ENCODE measurements around the gene HDGFL2.
A peak's percentile ranks its signal among the peaks of the same experiment; 100 is the strongest.

HDGFL2 gene

DNA sequence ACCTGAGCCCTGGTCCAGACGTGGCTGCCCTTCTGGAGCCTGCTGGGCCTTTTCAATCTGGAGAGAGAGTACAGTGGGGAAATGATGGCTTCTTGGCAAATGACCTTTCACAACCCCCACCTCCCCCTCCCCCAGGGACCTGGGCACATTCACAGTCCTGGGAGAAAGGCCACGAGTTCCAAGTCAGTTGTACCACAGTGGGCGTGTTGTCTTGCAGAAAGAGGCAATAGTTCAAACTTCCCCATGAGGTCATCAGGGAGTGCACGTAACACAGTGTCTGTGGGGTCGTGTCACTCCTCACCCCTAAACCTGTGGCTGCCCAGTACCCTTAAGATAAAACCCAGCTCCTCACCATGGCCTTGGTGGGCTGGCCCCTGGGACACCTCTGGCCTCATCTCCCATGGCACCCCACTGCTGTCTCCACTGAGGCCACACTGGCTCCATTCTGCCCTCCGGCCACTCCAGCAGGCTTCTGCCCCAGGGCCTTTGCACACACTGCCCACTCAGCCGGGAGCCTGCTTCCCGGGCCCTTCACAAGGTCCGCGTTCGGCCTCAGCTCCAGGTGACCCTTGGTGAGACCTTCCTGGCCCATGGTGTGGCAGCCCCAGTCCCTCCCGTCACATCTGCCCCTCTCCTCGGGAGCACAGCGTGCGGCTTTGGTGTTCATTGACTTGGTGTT, 32.9 kb downstream of the HDGFL2 start:
- ATAC-seq (ENCODE audit: insufficient read depth, low read depth) (no peak), DNase-seq (no peak)
- no peak overlapping the region for H3K4me3 ChIP-seq (ENCODE audit: low read depth in 1 of 2, low read length in 2 of 2)
- H3K79me2 ChIP-seq (ENCODE audit: insufficient read depth, low read length): no peaks in the 10 kb centered on the region
- no peak overlapping the region for H3K9ac ChIP-seq (ENCODE audit: low read depth, low read length)
- no peak overlapping the region for H3K27ac ChIP-seq (ENCODE audit: low read length)
- H3K4me1 ChIP-seq (ENCODE audit: insufficient read depth, low read length): no peaks in the 10 kb centered on the region
- no peaks in the 10 kb centered on the region for H3K9me3 ChIP-seq (ENCODE audit: insufficient read depth, low read length, severe bottlenecking)
- peaks cover 56% of the 10 kb centered on the region for H3K36me3 ChIP-seq (ENCODE audit: insufficient read depth, low read length)
- no peak overlapping the region for H2AFZ ChIP-seq (ENCODE audit: low read depth, low read length)
- H4K20me1 ChIP-seq (ENCODE audit: insufficient read depth, low read length): 0 out of 2 replicates have a peak, but pooled peaks cover 4% of the 10 kb centered on the region
- no peak overlapping the region for H3K4me2 ChIP-seq (ENCODE audit: insufficient read depth, low read length)
- TF ChIP-seq, protein P1, sequence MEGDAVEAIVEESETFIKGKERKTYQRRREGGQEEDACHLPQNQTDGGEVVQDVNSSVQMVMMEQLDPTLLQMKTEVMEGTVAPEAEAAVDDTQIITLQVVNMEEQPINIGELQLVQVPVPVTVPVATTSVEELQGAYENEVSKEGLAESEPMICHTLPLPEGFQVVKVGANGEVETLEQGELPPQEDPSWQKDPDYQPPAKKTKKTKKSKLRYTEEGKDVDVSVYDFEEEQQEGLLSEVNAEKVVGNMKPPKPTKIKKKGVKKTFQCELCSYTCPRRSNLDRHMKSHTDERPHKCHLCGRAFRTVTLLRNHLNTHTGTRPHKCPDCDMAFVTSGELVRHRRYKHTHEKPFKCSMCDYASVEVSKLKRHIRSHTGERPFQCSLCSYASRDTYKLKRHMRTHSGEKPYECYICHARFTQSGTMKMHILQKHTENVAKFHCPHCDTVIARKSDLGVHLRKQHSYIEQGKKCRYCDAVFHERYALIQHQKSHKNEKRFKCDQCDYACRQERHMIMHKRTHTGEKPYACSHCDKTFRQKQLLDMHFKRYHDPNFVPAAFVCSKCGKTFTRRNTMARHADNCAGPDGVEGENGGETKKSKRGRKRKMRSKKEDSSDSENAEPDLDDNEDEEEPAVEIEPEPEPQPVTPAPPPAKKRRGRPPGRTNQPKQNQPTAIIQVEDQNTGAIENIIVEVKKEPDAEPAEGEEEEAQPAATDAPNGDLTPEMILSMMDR (IDR thresholded peaks at IDR 0.05; ENCODE audit: borderline replicate concordance, extremely low read depth, low read length, poor library complexity, severe bottlenecking): no peak
- TF ChIP-seq EZH2 (IDR thresholded peaks at IDR 0.05; ENCODE audit: borderline replicate concordance, low read depth, low read length, severe bottlenecking): no peak
- no peaks in the 10 kb centered on the region for H3K27me3 ChIP-seq (ENCODE audit: insufficient read depth, low read length, poor library complexity)

DNA sequence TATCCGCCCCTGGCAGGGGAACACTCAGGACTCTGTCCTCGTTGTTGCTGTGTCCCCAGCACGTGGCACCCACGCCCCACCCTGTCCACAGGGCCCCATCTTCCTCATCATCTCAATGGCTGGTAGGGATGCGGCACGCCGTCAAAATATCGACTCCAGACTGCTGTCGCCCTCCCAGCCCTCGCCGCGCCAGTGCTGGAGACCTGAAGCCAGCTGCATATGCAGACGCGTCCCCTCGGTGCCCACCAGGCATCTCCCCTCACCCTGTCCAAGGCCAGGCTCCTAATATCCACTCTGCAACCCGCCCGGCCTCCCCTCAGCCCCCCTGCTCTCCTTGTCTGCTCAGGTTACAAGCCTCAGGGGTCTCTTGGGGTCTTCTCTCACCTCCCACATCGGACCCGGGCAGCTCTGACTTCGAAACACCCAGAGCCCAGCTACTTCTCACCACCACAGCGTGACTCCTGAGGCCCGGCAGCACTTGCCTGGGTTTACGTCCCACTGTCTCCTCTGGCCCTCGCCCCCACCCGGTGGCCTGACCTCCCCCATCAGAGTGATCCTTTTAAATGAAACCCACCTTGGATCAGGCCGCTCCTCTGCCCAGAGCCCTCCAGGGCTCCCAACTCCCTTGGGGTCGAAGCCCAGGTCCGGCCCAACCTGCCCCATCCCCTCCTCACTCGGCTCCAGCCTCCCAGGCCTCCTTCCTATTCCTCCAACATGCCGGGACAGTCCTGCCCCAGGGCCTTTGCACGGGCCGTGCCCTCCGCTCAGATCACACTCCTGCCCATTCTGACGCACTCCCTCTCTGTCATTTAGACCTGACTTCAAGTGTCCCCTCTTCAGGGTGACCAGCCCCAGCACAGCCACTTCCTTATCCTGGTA, 33.7 kb downstream of the HDGFL2 start:
- Histone ChIP-seq H3K79me2 (ENCODE audit: insufficient read depth, low read length) (no peaks in the 10 kb centered on the region), H3K4me3 (ENCODE audit: low read depth in 1 of 2, low read length in 2 of 2) (no peak overlapping the region), H3K4me1 (ENCODE audit: insufficient read depth, low read length) (no peaks in the 10 kb centered on the region), H3K9me3 (ENCODE audit: insufficient read depth, low read length, severe bottlenecking) (no peaks in the 10 kb centered on the region), H3K9ac (ENCODE audit: low read depth, low read length) (no peak overlapping the region), H3K27ac (ENCODE audit: low read length) (no peak overlapping the region), H3K4me2 (ENCODE audit: insufficient read depth, low read length) (no peak overlapping the region), H3K36me3 (ENCODE audit: insufficient read depth, low read length) (peaks cover 52% of the 10 kb centered on the region), H3K27me3 (ENCODE audit: insufficient read depth, low read length, poor library complexity) (no peaks in the 10 kb centered on the region), H2AFZ (ENCODE audit: low read depth, low read length) (no peak overlapping the region), H4K20me1 (ENCODE audit: insufficient read depth, low read length) (0 out of 2 replicates have a peak, but pooled peaks cover 4% of the 10 kb centered on the region)
- no peak for ATAC-seq (ENCODE audit: insufficient read depth, low read depth)
- no peak for TF ChIP-seq EZH2 (IDR thresholded peaks at IDR 0.05; ENCODE audit: borderline replicate concordance, low read depth, low read length, severe bottlenecking)
- TF ChIP-seq, protein P1 (IDR thresholded peaks at IDR 0.05; ENCODE audit: borderline replicate concordance, extremely low read depth, low read length, poor library complexity, severe bottlenecking): no peak
- no peak for DNase-seq

DNA sequence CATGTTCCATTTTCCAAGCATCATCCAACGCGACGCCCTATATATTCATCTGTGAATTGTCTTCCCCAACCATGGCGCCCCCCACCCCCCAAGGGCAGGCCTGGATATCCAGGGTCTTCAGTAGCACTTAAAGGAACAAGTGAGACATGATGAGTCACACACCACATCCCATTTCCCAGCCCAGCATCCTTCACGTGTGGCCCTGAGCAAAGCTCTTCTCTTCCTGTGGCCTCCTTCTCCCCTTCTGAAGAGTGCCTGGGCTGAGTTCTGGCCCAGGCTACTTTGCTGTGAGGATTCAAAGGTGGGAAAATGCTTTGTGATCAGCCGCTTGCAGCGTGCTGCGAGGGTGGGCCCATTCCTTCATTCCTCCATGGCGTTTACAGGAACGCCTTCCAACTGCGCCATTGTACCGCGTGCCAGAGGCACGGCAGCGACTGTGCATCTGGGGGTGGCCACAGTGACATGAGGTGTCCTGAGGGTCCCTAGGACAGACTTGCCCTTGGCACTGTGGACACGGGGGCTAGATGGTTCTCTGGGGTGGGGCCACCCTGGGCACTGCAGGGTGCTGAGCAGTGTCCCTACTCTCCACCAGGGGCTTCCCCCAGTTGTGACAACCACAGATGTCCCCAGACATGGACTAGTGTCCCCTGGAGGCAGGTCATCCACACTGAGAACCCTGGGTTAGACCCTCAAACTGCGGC, 34.5 kb downstream of the HDGFL2 start:
- Histone ChIP-seq H3K9me3 (ENCODE audit: insufficient read depth, low read length, severe bottlenecking) (no peaks in the 10 kb centered on the region), H3K4me3 (ENCODE audit: low read depth in 1 of 2, low read length in 2 of 2) (no peak overlapping the region), H3K79me2 (ENCODE audit: insufficient read depth, low read length) (no peaks in the 10 kb centered on the region), H3K27ac (ENCODE audit: low read length) (no peak overlapping the region), H3K27me3 (ENCODE audit: insufficient read depth, low read length, poor library complexity) (no peaks in the 10 kb centered on the region), H3K9ac (ENCODE audit: low read depth, low read length) (no peak overlapping the region), H3K4me2 (ENCODE audit: insufficient read depth, low read length) (no peak overlapping the region), H3K4me1 (ENCODE audit: insufficient read depth, low read length) (no peaks in the 10 kb centered on the region), H2AFZ (ENCODE audit: low read depth, low read length) (no peak overlapping the region), H3K36me3 (ENCODE audit: insufficient read depth, low read length) (peaks cover 44% of the 10 kb centered on the region), H4K20me1 (ENCODE audit: insufficient read depth, low read length) (0 out of 2 replicates have a peak, but pooled peaks cover 2% of the 10 kb centered on the region)
- 0 out of 3 replicates have a peak, but pooled peaks have one; percentile 16 for ATAC-seq (ENCODE audit: insufficient read depth, low read depth)
- TF ChIP-seq, protein P1 (IDR thresholded peaks at IDR 0.05; ENCODE audit: borderline replicate concordance, extremely low read depth, low read length, poor library complexity, severe bottlenecking): no peak
- no peak for TF ChIP-seq EZH2 (IDR thresholded peaks at IDR 0.05; ENCODE audit: borderline replicate concordance, low read depth, low read length, severe bottlenecking)
- no peak for DNase-seq
